ENCODE data around the gene KLK6. TPM values are rescaled to one million over a fixed set of nuclear protein-coding genes. Genes with fewer than 3 reads are reported as not detected.

Gene KLK6
- total RNA-seq, 4 donors from 2014 or later: 0.46 to 1.0 TPM; not detected in 2

DNA sequence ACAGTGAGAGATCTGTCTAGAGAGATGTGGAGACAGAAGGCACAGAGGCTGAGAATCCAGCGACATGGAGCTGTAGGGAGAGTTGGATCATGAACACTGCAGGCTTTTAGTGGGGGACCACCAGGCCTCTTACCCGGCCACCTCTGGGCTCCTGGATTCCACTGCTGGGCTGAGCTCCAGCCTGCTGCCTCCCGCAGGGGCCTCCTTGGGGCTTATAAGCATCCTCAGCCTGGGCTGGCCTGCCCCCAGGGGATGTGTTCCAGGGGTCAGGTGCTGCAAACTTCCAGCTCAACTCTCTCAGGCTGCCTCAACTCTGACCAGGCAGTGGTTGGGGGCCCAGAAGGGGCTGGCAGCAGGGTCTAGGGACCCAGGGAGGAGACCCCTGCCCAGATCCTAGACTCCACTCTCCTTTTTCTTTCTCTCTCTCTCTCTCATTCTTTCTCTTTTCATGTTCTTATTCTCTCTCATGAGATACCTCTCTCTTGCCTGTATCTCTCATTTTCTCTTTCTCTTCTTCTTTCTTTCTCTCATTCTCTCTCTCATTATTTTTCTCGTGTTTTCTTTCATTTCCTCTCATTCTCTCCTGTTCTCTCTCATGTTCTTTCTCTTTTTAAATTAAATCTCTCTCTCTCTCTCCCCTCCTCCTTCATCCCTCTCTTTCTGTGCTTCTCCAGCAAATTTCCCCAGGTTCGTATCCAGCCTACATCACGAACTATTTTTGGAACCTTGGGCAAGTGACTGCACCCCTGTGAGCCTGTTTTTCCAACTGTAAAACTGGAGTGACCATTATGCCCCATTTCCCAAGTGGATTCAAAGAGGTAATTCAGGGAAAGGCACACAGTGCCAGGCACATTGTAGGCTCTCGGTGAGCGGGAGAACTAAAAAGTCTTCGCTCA lies 57.9 kb downstream of the KLK6 start, which contains the start of gene KLK4:
KLK4 (minus strand) TSS at position 190 of the 896 bp plus-strand sequence. CDS start 657 bp downstream, outside the sequence.
- TF ChIP-seq, protein P1, sequence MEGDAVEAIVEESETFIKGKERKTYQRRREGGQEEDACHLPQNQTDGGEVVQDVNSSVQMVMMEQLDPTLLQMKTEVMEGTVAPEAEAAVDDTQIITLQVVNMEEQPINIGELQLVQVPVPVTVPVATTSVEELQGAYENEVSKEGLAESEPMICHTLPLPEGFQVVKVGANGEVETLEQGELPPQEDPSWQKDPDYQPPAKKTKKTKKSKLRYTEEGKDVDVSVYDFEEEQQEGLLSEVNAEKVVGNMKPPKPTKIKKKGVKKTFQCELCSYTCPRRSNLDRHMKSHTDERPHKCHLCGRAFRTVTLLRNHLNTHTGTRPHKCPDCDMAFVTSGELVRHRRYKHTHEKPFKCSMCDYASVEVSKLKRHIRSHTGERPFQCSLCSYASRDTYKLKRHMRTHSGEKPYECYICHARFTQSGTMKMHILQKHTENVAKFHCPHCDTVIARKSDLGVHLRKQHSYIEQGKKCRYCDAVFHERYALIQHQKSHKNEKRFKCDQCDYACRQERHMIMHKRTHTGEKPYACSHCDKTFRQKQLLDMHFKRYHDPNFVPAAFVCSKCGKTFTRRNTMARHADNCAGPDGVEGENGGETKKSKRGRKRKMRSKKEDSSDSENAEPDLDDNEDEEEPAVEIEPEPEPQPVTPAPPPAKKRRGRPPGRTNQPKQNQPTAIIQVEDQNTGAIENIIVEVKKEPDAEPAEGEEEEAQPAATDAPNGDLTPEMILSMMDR (IDR thresholded peaks at IDR 0.05): no peak
- no peak for TF ChIP-seq POLR2A (IDR thresholded peaks at IDR 0.05)
- peaks cover 0 to 7% of the 10 kb centered on the region in 2 donors for H3K27me3 ChIP-seq
- H3K9me3 ChIP-seq: no peaks in the 10 kb centered on the region
- H3K4me1 ChIP-seq: no peaks in the 10 kb centered on the region
- H3K4me3 ChIP-seq: no peak within 1 kb of the TSS
- H3K27ac ChIP-seq: no peak within 1 kb of the TSS
- intact Hi-C loops (cut with DNase I; ENCODE audit: low total_unique reads): no loop called here
- no peaks in the 10 kb centered on the region for H3K36me3 ChIP-seq
- no peak for DNase-seq

DNA sequence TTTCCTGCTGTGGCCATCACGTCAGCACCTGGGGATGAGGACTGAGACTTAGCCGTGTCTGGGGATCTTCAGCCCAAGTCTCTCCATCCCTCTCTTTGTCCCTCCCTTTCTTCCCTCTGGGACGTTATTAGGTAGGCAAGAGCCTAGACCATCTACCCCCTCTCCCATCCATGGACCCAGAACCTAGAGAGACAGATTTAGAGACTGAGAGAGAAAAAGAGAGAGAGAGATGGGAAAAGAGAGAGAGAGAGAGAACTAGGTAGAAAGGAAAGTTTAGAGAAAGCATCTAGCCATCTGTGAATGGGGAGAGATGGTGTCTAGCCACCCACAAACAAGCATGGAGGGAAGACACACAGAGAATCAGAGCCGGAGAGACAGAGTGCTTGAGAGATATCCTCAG lies 58.7 kb downstream of the KLK6 start:
- H3K9me3 ChIP-seq: no peaks in the 10 kb centered on the region
- TF ChIP-seq, protein P1 (IDR thresholded peaks at IDR 0.05): no peak
- no peak for TF ChIP-seq POLR2A (IDR thresholded peaks at IDR 0.05)
- H3K36me3 ChIP-seq: no peaks in the 10 kb centered on the region
- no peak overlapping the region for H3K4me3 ChIP-seq
- H3K27me3 ChIP-seq: peaks cover 0 to 7% of the 10 kb centered on the region in 2 donors
- H3K27ac ChIP-seq: no peak overlapping the region
- no peaks in the 10 kb centered on the region for H3K4me1 ChIP-seq
- intact Hi-C loops (cut with DNase I; ENCODE audit: low total_unique reads): no loop called here
- no peak for DNase-seq

DNA sequence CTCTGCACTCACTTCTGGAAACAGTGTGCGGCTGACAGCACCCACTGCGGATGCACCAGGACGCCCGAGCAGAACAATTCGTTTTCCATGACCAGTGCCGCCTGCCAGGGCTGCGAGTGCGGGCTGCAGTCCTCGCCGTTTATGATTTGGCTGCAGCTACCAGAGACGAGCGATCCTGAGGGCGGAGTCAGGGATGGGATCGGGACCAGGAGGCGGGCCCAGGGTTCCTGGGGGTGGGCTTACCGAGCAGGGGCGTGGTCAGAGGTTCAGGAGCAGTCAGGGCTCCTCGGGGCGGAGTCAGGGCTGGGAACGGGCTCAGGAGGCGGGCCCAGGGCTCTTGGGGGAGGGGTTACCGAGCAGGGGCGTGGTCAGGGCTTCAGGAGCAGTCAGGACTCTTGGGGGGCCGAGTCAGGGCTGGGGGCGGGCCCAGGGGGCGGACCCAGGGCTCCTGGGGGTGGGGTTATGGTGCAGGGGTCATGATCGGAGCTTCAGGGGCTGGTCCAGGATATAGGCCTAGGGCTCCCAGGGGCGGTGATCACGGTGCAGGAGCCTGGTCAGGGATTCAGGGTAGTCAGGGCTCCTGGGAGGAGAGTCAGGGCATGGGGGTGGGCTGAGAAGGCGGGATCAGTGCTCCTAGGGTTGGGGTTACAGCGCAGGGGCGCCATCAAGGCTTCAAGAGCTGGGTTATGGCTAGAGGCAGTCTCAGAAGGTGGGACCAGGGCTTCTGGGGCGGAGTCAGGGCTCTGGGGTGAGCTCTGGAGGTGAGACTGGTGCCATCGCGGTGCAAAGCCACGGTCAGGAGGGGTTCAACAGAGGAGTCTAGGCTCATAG lies 59.9 kb downstream of the KLK6 start:
- H3K36me3 ChIP-seq: no peaks in the 10 kb centered on the region
- DNase-seq: peak in 1 of 2 donors; percentile 19
- H3K27me3 ChIP-seq: peaks cover 0 to 7% of the 10 kb centered on the region in 2 donors
- no peak overlapping the region for H3K4me3 ChIP-seq
- H3K9me3 ChIP-seq: no peaks in the 10 kb centered on the region
- no peak for TF ChIP-seq POLR2A (IDR thresholded peaks at IDR 0.05)
- TF ChIP-seq, protein P1 (IDR thresholded peaks at IDR 0.05): no peak
- H3K27ac ChIP-seq: no peak overlapping the region
- intact Hi-C loops (cut with DNase I; ENCODE audit: low total_unique reads): no loop called here
- no peaks in the 10 kb centered on the region for H3K4me1 ChIP-seq

Other genes with a start within 250 kb of the KLK6 start
- gene SHANK1, start 249.8 kb downstream of the KLK6 start, total RNA-seq: 1 to 10 TPM in 2 of 4 donors, not detected in 2; 4.0 to 6.5 TPM
- gene CLEC11A, start 246.2 kb downstream of the KLK6 start, total RNA-seq: 100 to 1,000 TPM in 1 of 4 donors, 10 to 100 TPM in 1, 1 to 10 TPM in 2; 1.5 to 105 (median 10.9) TPM
- gene GPR32, start 199.1 kb downstream of the KLK6 start, total RNA-seq: not detected
- gene ACP4, start 179.2 kb downstream of the KLK6 start, total RNA-seq: not detected
- gene KLK1, start 145.8 kb downstream of the KLK6 start, total RNA-seq: under 1 TPM in 1 of 4 donors, not detected in 3; 0.82 TPM
- not detected for gene KLK15, start 136.0 kb downstream of the KLK6 start, total RNA-seq
- 1 to 10 TPM in 1 of 4 donors, not detected in 3; 1.4 TPM for gene KLK3, start 114.7 kb downstream of the KLK6 start, total RNA-seq
- under 1 TPM in 1 of 4 donors, not detected in 3; 0.41 TPM for gene KLK2, start 96.2 kb downstream of the KLK6 start, total RNA-seq
- gene KLK4, start 58.2 kb downstream of the KLK6 start, total RNA-seq: 1 to 10 TPM in 1 of 4 donors, not detected in 3; 3.4 TPM
- gene KLK5, start 16.6 kb downstream of the KLK6 start, total RNA-seq: 1 to 10 TPM in 1 of 4 donors, under 1 TPM in 1, not detected in 2; 0.69 to 1.0 TPM
- gene KLK7, start 14.3 kb upstream of the KLK6 start, total RNA-seq: 1 to 10 TPM in 1 of 4 donors, under 1 TPM in 1, not detected in 2; 0.14 to 1.1 TPM
- gene KLK8, start 32.0 kb upstream of the KLK6 start, total RNA-seq: 1 to 10 TPM in 1 of 4 donors, not detected in 3; 4.8 TPM
- 1 to 10 TPM in 2 of 4 donors, not detected in 2; 3.8 to 4.1 TPM for gene KLK10, start 50.1 kb upstream of the KLK6 start, total RNA-seq
- gene KLK11, start 57.0 kb upstream of the KLK6 start, total RNA-seq: 1 to 10 TPM in 2 of 4 donors, not detected in 2; 1.3 to 2.0 TPM
- gene KLK12, start 65.4 kb upstream of the KLK6 start, total RNA-seq: not detected
- gene KLK13, start 95.5 kb upstream of the KLK6 start, total RNA-seq: not detected
- under 1 TPM in 1 of 4 donors, not detected in 3; 0.76 TPM for gene KLK14, start 113.3 kb upstream of the KLK6 start, total RNA-seq
- 10 to 100 TPM in 1 of 4 donors, 1 to 10 TPM in 2, not detected in 1; 7.8 to 27.7 (median 8.4) TPM for gene CTU1, start 138.8 kb upstream of the KLK6 start, total RNA-seq
- 1 to 10 TPM in 3 of 4 donors, under 1 TPM in 1; 0.51 to 2.6 (median 1.7) TPM for gene SIGLEC9, start 155.3 kb upstream of the KLK6 start, total RNA-seq
- under 1 TPM in 2 of 4 donors, not detected in 2; 0.14 to 0.59 TPM for gene SIGLEC7, start 172.7 kb upstream of the KLK6 start, total RNA-seq